Measurements from ENCODE around the gene FNDC1.

GRCh38 chr6:159256128-159256527 lies 86.9 kb downstream of the FNDC1 start:
- no peak for TF ChIP-seq CTCF (IDR thresholded peaks at IDR 0.05)
- TF ChIP-seq POLR2A (IDR thresholded peaks at IDR 0.05): no peak
